Gastroesophageal sphincter (tissue), 4 donors: ENCODE results near the gene LAMB1. TPM values are rescaled to one million over a fixed set of nuclear protein-coding genes. Genes with fewer than 3 reads are reported as not detected.
A peak's percentile ranks its signal among the peaks of the same experiment; 100 is the strongest.

Experiments
- ATAC-seq: fragments of 150-250 bp; one replicate; pipeline ENCODE4 v1.9.1; 2016; ENCODE audit warnings: mild to moderate bottlenecking, moderate library complexity
- H3K27ac ChIP-seq, 4 donors: fragments of 200-600 bp; sonication (generic) in 3 of 4; 1 replicate in 3 of 4; 2 replicates in 1 of 4; pipeline ENCODE4 v1.5.1; 2016 to 2019
- H3K27me3 ChIP-seq: fragments of 200-600 bp; sonication (generic); one replicate; pipeline ENCODE4 v1.5.1; 2019
- H3K36me3 ChIP-seq, 2 donors: fragments of 200-600 bp; sonication (generic); one replicate each; pipeline ENCODE4 v1.5.1; 2019; ENCODE audit warnings: control low read depth in 1 of 2
- H3K4me1 ChIP-seq, 3 donors: fragments of 200-600 bp; sonication (generic); 1 replicate in 2 of 3; 2 replicates in 1 of 3; pipeline ENCODE4 v1.5.1; 2016 to 2019; ENCODE audit warnings: control low read depth in 2 of 3
- H3K4me3 ChIP-seq, 2 donors: fragments of 200-600 bp; sonication (generic); one replicate each; pipeline ENCODE4 v1.5.1; 2019; ENCODE audit warnings: mild to moderate bottlenecking in 1 of 2, moderate library complexity in 1 of 2
- H3K9me3 ChIP-seq, 3 donors: fragments of 200-600 bp; sonication (generic); one replicate each; pipeline ENCODE4 v1.5.1; 2017 to 2019; ENCODE audit warnings: control low read depth in 2 of 3
- EP300 ChIP-seq: sonication (generic); formaldehyde crosslinking; IDR thresholded peaks from one replicate; pipeline ENCODE4 v1.6.1; 2017; ENCODE audit warnings: antibody characterized with exemption, mild to moderate bottlenecking
- POLR2A ChIP-seq, 2 donors: fragments of 450-650 bp; IDR thresholded peaks; one replicate each; pipeline ENCODE4 v1.6.1; 2017; ENCODE audit warnings: antibody characterized with exemption in 2 of 2, mild to moderate bottlenecking in 2 of 2, moderate library complexity in 1 of 2
- POLR2AphosphoS5 ChIP-seq: sonication (generic); formaldehyde crosslinking; IDR thresholded peaks from one replicate; pipeline ENCODE4 v1.6.1; 2017; ENCODE audit warnings: antibody characterized with exemption
- WGBS, 2 donors: methylation state at CpG; one replicate each; pipeline ENCODE4 v1.1.5; 2018; ENCODE audit warnings: low coverage in 1 of 2; 5-methylcytosine and 5-hydroxymethylcytosine counted together
- small RNA-seq, 4 donors: library from RNA; depleted of rRNA; stranded (forward); fragments of <200 nt; gene quantifications; one replicate each; pipeline ENCODE3, GENCODE V24; 2016
- total RNA-seq, 4 donors: library from RNA; depleted of rRNA; stranded (reverse); fragments of >200 nt; gene quantifications; one replicate each; pipeline ENCODE4 v1.1.0, GENCODE V29; 2016
- TF ChIP-seq, protein P1 (sequence below), 4 experiments: fragments of 200-600 bp in 2 of 4; fragments of 450-650 bp in 2 of 4; sonication (generic) in 1 of 4; IDR thresholded peaks; one replicate each; pipeline ENCODE4 v1.5.1; 2017 to 2019; ENCODE audit warnings: antibody characterized with exemption in 4 of 4, mild to moderate bottlenecking in 2 of 4, moderate library complexity in 2 of 4

Gene LAMB1
- total RNA-seq, 4 donors from 2014 or later: 130 to 193 (median 179) TPM

DNA sequence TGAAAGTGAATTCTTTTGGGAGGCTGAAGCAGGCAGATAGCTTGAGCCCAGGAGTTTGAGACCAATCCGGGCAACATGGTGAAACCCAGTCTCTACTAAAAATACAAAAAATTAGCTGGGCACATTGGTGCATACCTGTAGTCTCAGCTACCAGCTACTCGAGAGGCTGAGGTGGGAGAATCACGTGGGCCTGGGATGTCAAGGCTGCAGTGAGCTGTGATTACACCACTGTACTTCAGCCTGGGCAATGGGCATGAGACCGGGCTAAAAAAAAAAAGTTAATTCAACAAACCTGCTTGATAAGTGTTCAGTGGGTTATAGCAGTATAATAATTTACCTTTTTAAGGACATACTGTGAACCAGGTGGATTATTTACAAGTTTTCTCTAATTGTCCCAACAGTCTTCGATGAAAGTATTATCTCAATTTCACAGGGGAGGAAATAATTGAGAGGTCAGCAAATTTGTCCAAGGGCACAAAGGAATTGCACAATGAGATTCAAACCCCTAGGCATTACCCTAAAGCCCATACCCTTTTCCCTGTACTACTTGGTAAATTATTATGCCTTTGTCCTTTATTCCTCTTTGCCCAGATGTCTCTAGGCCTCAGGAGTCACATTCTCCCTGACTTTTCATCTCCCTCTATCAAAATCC is 125.1 kb downstream of the LAMB1 start:
- 80 to 86% methylated on average over 5 of the region's 5 CpGs for WGBS, 2 donors
- TF ChIP-seq, protein P1, sequence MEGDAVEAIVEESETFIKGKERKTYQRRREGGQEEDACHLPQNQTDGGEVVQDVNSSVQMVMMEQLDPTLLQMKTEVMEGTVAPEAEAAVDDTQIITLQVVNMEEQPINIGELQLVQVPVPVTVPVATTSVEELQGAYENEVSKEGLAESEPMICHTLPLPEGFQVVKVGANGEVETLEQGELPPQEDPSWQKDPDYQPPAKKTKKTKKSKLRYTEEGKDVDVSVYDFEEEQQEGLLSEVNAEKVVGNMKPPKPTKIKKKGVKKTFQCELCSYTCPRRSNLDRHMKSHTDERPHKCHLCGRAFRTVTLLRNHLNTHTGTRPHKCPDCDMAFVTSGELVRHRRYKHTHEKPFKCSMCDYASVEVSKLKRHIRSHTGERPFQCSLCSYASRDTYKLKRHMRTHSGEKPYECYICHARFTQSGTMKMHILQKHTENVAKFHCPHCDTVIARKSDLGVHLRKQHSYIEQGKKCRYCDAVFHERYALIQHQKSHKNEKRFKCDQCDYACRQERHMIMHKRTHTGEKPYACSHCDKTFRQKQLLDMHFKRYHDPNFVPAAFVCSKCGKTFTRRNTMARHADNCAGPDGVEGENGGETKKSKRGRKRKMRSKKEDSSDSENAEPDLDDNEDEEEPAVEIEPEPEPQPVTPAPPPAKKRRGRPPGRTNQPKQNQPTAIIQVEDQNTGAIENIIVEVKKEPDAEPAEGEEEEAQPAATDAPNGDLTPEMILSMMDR (IDR thresholded peaks at IDR 0.05): no peak
- TF ChIP-seq EP300 (no peak), POLR2A (IDR thresholded peaks at IDR 0.05) (no peak), POLR2AphosphoS5 (no peak)
- no peak for ATAC-seq

DNA sequence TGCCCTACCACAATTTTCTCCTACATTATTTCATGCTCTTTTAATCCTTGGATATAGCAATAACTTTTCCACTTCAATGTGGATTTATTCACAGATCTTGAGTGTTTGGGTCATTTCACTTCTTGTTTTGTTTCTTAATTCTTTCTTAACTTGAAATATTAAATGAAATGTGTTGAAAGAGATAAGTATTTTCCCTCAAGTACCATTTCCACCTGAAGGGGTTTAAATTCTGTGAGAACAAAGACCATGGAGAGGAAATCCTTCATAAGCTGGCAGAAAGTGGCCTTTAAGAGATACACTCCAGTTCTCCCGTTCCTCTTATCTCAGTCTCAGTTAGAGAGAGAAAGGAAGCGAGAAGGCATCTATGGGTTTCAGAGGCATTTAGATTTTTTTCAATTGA is 126.0 kb downstream of the LAMB1 start:
- 71 to 92% methylated on average over 2 of the region's 2 CpGs for whole genome bisulfite sequencing, 2 donors
- Histone ChIP-seq H3K27me3 (no peaks in the 10 kb centered on the region), H3K4me3 (no peak overlapping the region), H3K27ac (no peak overlapping the region), H3K36me3 (no peaks in the 10 kb centered on the region), H3K4me1 (peaks cover 0 to 6% (median 2%) of the 10 kb centered on the region in 3 donors), H3K9me3 (no peaks in the 10 kb centered on the region)
- no peak for ATAC-seq
- TF ChIP-seq, protein P1 (IDR thresholded peaks at IDR 0.05): no peak
- TF ChIP-seq POLR2A (IDR thresholded peaks at IDR 0.05) (no peak), EP300 (no peak), POLR2AphosphoS5 (no peak)

More for the DNA sequence above, 125.1 kb downstream of the LAMB1 start:
- Histone ChIP-seq H3K4me3 (no peak overlapping the region), H3K9me3 (no peaks in the 10 kb centered on the region), H3K36me3 (no peaks in the 10 kb centered on the region), H3K4me1 (peaks cover 0 to 6% (median 2%) of the 10 kb centered on the region in 3 donors), H3K27me3 (no peaks in the 10 kb centered on the region), H3K27ac (no peak overlapping the region)

DNA sequence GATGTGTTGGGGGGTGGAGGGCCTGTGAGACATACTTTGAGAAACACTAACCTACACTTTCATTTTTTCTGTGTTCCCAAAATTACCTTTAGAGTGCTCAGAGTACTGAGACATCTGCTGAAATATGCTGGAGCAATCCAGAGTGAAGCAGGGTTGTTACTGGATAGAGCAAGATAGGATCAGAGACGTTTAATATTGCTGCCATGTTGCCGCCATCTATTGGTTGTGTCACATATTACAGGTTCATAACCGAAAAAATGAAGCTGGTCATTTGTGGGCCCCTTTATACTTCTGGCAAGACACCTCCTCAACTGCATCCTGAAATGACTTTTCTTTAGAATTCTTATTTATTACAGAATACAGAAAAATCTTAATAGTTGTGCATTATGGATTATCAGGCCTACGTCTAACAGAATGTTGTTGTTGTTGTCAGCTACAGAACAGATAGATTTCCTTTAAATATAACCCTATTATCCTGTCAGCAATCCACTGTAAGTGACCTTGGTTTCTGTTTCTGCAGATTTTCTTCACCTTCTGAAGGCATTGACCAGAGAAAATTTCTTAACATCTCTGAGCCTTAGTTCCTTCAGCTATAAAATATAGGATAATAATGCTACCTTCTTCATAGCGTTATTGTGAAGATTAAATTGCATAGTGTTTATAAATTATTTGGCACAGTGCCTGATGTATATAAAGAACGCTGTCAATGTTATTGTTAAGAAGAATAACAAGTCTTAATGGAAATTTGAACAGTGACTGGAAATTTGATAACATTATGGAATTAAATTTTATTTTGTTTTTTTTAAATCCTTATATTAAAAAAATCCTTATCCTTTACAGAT is 128.1 kb downstream of the LAMB1 start:
- Histone ChIP-seq H3K36me3 (no peaks in the 10 kb centered on the region), H3K4me3 (no peak overlapping the region), H3K27ac (peak overlapping the region in 2 of 4 donors; percentile 18 to 41), H3K9me3 (no peaks in the 10 kb centered on the region), H3K27me3 (no peaks in the 10 kb centered on the region), H3K4me1 (peaks cover 0 to 6% (median 2%) of the 10 kb centered on the region in 3 donors)
- TF ChIP-seq, protein P1 (IDR thresholded peaks at IDR 0.05): peak; percentile 71 to 91 (median 78)
- TF ChIP-seq EP300: no peak
- TF ChIP-seq POLR2AphosphoS5: peak; percentile 38
- TF ChIP-seq POLR2A (IDR thresholded peaks at IDR 0.05): no peak
- ATAC-seq: peak; percentile 85
- WGBS, 2 donors: 16 to 17% methylated on average over 6 of the region's 6 CpGs

DNA sequence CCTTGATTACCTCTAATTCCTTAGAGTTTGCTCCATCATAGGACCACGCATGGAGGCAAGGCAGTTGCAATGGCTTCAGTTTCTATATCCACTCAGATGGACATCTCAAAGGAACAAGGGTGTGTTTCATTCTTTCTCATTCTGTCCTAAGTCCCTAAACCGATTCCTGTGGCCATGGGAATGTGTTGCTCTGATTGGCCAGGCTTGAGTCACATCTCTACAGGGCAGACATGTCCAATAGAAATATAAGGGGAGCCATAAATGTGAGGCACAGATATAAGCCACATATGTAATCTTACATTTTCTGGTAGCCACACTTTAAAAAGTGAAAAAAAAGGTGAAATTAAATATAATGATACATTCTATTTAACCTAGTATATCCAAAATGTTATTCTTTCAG is 128.8 kb downstream of the LAMB1 start:
- no peaks in the 10 kb centered on the region for H3K27me3 ChIP-seq
- no peak for ATAC-seq
- H3K4me3 ChIP-seq: no peak overlapping the region
- H3K4me1 ChIP-seq: peaks cover 0 to 6% (median 2%) of the 10 kb centered on the region in 3 donors
- no peaks in the 10 kb centered on the region for H3K36me3 ChIP-seq
- WGBS, 2 donors: 68 to 79% methylated on average over 2 of the region's 2 CpGs
- TF ChIP-seq POLR2AphosphoS5: no peak
- TF ChIP-seq POLR2A (IDR thresholded peaks at IDR 0.05): no peak
- TF ChIP-seq EP300: no peak
- TF ChIP-seq, protein P1 (IDR thresholded peaks at IDR 0.05): no peak
- peak overlapping the region in 2 of 4 donors; percentile 18 to 41 for H3K27ac ChIP-seq
- H3K9me3 ChIP-seq: no peaks in the 10 kb centered on the region

Small RNA genes within 50 kb of the gene (small RNA-seq; reads per million reads assigned to genes)
- gene RF00012: 0 reads per million in 4 donors

Other genes with a start within 250 kb of the LAMB1 start
- 10 to 100 TPM in 2 of 4 donors, 1 to 10 TPM in 1, under 1 TPM in 1; 0.81 to 13.1 (median 8.6) TPM for gene SLC26A3, start 199.9 kb downstream of the LAMB1 start, total RNA-seq
- gene DLD, start 112.0 kb downstream of the LAMB1 start, total RNA-seq: 100 to 1,000 TPM in 3 of 4 donors, 10 to 100 TPM in 1; 79.3 to 246 (median 148) TPM
- gene LAMB4, start 127.2 kb upstream of the LAMB1 start, total RNA-seq: under 1 TPM in 2 of 4 donors, not detected in 2; 0.23 to 0.82 TPM